HK-2 (cell line): ENCODE results near the gene CALM3.

ENCODE experiments used
- DNase-seq: peaks from one replicate; pipeline ENCODE4 v3.0.0-alpha.2; 2018; ENCODE audit not compliant: unreplicated experiment

The CALM3 gene

DNA sequence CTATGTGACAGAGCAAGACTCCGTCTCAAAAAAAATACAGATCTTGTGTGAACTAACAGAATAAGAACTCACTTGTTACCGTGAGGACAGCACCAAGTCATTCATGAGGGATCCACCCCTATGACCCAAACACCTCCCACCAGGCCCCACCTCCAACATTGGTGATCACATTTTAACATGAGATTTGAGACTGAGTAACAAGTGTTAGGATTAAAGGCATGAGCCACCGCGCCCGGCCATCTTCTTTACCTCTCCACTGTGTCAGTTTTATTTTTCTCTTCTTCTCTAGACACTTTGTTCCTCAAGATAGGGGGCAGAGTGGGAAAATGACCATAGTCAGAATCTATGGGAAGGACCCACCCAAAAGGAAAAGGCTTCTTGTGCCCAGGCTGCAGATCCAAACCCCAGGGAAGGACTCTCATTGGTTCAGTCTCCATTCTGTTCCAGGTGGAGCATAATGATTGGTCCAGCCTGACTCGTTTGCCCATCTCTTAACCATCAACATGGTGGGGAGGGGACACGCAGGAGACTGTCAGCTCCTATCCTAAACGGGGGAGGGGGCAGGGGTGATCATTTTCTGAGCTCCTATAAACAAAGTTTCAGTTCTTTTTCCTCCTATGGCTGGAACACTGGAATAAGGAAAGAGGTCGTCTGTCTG, 1.3 kb upstream of the CALM3 start:
- DNase-seq: no peak

DNA sequence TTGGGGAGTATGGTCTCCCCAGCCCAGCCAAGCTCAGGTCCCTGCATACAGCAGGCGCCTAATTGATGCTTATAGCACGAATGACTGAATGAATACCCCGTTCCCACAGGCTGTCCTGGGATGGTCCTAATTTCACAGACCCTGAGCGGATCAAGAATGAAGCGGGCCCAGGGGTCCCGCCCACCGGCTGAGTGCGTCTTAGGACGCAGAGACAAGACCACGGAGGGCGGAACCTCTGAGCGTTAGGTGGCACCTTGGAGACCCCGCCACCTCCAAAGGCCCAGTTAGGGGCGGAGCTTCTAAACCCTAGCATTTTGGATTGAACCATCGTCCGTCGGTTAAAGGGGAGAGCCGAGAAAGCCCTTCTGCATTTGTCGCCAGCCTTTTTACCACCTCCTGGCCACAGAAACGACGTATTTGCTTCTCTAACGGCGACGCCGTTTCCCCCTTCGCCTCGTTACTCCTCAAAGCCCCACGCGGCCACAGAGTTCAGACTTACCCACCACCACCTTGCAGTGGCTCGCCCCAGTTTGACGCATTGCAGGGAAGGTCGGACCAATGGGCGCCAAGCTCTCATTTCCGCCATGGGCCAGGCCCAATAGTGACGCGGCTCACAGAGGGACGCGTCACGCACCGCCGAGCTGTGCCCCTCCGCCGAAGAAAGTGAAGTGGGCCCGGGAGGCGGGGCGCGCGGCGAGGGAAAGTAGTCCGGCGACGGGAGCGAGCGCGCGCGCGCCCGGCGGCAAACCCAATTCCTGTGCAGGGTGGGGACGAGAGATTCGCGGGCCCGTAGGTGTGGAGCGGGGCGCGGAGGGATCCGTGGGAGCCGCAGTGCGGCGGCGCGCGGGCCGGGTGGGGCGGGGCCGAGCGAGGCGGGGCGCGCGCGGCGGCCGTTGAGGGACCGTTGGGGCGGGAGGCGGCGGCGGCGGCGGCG, 479 bp upstream of the CALM3 start:
- DNase-seq: peak; percentile 97

DNA sequence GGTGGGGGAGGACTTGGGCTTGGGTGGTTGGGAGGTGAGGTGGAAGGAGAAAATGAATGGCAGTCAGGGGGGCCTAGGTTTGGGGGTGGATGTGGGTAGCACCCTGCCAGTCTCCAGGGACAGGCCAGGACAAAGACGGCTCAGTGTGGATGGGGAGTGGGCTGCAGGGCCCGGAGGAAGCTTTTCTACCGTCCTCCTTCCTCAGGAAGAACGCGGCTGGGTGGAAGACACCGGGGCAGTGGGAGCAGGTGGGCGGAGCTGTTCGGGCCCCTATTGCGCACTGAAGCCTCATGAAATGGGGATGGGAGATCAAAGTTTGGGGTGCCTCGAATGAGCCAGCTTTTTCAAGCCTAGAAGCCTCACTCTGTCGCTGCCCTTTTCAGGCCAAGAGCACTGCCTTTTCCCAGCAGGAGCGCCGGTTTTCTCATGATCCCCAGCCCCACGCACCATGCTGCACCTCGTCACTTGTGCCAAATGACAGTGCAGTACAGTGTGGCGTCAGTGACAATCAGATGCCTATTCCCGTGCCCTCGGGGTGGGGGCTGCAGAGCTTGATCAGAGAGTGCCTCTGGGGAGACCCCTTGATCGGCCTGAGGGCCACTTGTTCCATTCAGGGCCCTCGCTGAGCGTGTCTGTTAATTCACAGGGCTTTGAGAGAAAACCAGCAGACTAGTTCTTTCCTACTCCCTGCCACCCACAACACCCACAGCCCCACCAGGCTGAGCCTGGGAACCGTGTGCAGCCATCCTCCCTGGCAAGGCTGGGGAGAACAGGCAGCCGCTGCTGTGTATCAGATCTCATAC, 1.5 kb downstream of the CALM3 start:
- DNase-seq: no peak

DNA sequence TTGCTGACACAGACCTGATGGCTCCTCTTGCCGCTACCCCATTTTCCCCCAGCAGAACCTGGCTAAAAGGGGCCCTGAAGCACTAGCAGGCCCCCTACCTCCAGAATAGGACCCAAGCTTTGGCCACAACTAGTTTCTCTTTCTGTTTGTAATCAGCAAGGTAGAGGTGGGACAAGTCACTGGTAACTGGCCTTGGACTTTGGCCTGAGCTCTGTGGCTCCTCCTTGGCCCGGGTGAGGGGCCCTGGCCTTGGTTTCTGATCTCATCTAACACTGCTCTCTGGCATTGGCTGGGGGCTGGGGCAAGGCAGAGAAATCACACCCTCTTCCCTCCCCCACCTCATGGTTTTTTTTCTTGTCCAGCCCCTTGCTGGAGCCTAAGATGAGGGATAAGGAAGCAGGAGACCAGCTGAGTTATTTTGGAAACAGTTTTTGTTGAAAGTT, 2.1 kb downstream of the CALM3 start:
- DNase-seq: no peak

DNA sequence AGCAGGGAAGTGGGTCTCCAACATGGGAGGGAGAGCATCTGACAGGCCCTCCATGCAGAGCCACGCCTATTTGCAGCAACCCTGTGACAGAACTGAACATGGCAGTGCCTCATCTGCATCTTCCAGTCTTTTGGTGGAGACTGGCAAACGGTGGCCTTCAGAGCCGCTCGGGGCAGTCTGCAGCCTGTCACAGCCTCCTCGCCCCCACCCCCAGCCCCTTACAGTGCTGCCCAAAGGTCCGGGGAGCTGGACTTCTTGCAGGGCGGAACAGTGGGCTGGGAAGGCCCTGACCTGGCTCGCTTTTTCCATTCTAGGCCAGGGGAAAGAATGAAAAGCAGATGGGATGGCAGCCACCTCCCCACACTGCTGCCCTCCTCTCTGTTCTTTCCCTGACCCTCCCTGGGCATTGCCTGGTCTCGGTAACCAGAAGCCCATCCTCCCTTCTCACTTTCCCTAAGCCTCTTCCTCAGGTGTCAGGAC, 2.7 kb downstream of the CALM3 start:
- no peak for DNase-seq

DNA sequence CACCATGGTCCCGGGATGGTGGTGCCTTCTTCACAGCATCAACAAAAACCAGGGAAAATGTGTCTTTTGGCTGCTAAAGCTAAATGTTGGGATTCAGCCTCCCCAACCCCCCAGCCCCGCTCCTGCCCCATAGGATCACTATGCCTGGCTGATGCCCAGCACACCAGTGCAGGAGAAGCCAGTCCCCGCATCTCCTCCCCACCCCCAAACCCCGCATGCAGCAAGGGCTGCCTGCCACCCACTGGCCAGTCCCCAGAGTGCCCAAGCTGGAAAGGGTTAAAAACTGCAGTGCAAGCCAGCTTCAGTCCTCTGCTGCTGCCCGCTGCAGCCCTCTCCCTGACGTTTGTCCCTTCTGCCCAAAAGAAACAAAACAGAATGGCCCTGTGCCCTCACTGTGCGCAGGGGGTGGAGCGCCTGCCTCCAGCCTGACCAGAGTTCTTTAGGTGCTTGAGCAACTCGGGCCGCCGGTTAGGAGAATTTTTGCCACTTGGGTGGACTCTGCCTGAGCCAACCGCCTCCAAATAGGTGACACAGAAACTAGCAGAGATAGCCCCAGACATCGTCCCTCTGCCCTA, 3.7 kb downstream of the CALM3 start:
- DNase-seq: no peak

DNA sequence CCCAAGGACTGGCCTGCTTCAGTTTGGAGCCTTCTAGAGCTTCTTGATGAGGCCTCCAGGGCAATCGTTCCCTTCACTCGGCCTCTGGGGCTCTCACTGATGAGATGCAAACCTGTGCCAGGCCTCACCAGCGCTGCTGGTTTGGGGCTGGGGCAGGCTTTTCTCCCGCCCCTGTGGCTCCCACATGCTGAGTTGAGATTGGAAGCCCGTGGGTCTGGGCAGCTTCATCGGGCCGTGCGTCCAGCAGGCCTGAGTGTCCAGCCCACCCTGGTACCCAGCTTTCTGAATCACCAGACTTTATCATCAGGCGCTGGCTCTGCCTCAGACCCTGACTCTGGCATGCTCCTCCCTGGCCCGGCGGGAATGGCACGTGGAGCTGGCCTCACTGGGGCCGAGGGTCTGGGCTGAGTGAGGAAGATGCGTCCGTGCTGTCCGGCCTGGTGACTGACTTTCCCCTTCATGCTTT, 4.3 kb downstream of the CALM3 start:
- DNase-seq: no peak

DNA sequence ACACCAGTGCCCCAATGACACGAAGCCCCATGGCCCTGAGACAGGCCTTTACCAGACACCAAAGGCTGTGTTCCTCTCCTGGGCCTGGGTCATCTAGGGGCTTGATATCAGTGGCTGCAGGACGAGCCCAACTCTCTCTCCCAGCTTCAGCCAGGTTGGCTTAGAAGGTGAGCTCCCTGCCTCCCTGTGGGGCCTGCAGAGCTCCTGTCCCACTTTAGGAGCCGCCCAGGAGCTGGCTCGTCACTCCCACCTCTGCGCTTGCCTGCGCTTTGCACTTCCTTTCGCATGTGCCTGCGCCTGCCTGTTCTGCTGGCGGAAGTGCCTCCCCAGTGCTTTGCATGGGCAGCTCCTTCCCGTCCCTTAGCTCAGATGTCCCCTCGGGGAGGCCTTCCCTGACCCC, 4.9 kb downstream of the CALM3 start:
- DNase-seq: no peak

DNA sequence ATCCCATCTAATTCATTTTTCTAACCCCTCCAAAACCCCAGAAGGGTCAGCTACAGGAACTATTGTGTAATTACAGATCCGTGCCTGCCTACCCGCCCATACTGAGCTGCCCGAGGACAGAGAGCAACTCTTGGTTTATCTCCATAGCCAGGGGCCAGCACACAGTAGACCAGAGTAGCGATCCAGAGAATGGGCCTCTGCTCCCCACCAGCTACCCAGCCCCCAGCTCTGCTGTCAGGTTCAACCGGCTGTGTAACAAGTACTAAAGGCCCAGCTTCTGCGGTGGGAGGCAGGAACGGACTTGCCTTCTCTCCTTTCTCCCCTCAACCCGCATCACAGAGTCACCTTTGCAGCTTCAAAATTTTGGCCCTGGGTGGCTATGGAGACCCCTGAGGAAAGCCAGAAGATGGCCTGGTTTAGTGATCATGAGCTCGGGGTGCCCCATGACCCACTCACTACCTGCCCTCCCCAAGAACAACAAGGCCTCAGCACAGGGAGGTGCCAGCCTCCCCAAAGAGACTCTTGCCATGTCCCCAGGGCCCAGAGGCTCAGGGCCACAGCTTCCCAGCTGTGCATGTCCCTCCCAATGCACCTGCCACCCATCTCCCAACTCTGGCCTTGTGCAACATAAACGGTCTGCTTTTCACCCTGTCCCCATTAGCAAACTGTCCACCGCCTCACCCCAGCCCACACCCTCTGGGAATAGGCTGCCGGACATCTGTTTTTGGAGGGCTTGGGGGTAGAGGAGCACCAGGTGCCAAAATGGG, 5.7 kb downstream of the CALM3 start:
- no peak for DNase-seq

DNA sequence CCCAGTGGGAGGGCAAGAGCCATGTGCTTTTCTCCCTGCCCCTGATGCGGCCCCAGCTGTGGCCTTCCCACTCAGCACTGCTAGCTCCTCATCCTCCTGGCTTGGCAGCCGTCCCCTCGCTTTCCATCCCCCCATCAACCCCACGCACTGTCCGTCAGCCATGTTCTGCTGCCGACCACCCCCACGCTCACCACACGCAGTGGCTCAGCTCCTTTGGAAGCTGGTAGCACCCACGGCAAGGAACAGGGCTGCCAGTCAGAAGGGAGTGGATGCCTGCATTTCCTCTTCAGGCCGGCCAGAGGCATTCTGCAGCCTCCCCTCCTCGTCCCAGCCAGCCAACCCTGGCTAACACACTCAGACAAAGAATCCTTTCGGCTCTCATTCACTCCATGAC, 6.3 kb downstream of the CALM3 start:
- no peak for DNase-seq

DNA sequence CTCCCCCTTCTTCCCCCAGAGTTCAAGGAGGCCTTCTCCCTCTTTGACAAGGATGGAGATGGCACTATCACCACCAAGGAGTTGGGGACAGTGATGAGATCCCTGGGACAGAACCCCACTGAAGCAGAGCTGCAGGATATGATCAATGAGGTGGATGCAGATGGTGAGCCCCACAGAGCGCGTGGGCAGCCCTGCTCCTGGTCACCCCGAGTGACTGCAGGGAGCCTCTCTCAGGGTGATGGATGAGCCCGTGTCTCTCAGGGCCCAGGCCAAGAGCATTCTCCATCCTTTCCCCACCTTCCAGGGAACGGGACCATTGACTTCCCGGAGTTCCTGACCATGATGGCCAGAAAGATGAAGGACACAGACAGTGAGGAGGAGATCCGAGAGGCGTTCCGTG, 7.0 kb downstream of the CALM3 start:
- no peak for DNase-seq

DNA sequence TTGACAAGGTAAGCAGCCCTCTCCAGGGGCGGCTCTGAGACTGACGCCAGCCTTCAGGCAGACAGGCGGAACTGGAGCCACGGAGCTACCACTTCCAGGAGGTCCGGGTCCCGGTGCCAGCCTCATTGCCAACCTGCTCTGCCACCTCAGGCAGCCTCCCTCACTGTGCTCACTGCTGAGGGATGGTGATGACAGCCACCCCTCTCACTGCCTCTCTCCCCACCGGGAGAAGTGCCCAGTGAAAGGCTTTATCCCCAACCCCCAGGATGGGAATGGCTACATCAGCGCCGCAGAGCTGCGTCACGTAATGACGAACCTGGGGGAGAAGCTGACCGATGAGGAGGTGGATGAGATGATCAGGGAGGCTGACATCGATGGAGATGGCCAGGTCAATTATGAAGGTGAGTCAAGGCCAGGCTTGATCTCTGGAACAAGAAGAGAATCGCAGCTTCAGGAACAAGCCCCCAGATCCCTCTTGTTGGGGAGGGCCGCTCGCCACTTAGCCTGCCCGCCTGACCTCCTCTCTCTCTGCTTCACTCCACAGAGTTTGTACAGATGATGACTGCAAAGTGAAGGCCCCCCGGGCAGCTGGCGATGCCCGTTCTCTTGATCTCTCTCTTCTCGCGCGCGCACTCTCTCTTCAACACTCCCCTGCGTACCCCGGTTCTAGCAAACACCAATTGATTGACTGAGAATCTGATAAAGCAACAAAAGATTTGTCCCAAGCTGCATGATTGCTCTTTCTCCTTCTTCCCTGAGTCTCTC, 7.6 kb downstream of the CALM3 start:
- no peak for DNase-seq

DNA sequence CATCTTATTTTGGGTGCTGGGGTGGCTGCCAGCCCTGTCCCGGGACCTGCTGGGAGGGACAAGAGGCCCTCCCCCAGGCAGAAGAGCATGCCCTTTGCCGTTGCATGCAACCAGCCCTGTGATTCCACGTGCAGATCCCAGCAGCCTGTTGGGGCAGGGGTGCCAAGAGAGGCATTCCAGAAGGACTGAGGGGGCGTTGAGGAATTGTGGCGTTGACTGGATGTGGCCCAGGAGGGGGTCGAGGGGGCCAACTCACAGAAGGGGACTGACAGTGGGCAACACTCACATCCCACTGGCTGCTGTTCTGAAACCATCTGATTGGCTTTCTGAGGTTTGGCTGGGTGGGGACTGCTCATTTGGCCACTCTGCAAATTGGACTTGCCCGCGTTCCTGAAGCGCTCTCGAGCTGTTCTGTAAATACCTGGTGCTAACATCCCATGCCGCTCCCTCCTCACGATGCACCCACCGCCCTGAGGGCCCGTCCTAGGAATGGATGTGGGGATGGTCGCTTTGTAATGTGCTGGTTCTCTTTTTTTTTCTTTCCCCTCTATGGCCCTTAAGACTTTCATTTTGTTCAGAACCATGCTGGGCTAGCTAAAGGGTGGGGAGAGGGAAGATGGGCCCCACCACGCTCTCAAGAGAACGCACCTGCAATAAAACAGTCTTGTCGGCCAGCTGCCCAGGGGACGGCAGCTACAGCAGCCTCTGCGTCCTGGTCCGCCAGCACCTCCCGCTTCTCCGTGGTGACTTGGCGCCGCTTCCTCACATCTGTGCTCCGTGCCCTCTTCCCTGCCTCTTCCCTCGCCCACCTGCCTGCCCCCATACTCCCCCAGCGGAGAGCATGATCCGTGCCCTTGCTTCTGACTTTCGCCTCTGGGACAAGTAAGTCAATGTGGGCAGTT, 8.6 kb downstream of the CALM3 start:
- DNase-seq: no peak

DNA sequence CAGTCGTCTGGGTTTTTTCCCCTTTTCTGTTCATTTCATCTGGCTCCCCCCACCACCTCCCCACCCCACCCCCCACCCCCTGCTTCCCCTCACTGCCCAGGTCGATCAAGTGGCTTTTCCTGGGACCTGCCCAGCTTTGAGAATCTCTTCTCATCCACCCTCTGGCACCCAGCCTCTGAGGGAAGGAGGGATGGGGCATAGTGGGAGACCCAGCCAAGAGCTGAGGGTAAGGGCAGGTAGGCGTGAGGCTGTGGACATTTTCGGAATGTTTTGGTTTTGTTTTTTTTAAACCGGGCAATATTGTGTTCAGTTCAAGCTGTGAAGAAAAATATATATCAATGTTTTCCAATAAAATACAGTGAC, 9.3 kb downstream of the CALM3 start:
- no peak for DNase-seq

DNA sequence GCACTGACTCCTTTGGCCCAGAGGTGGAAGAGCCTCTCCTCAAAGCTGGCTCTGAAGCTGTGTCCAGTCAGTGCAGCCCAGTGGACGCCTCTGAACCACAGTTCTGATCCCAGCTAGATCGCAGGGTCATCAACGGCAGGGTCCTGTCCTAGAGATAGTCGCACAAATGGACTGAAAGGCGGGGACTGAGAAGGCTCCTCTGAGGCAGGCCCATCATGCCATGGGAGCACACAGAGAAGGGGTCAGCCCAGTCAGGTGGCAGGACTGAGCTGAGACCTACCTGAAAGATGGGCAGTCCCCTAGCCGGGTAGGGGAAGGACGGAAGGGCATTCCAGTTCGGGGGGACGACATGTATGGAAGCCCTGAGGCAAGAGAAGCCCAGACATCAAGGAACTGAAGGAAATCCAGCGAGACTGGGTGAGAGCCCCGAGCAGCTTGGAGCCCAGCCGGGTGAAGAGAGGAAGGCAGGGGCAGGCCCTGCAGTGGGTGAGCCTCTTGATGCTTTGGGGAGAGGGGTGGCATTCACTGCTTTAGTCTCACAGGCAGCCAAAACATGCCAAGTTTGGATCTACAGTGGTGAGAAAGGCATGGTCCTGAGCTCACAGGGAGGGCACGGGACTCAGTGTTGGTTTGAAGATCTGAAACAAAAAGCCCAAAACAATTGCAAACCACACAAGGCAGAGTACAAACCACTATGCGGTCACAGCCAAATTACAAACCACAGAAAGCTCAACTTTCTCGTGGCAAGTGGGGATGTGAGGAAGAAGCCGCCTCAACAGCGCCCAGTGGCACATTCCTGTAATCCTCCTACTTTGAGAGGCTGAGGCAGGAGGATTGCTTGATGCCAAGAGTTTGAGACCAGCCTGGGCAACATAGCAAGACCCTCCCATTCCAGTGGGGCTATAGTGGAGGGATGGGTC, 10.0 kb downstream of the CALM3 start:
- DNase-seq: no peak

DNA sequence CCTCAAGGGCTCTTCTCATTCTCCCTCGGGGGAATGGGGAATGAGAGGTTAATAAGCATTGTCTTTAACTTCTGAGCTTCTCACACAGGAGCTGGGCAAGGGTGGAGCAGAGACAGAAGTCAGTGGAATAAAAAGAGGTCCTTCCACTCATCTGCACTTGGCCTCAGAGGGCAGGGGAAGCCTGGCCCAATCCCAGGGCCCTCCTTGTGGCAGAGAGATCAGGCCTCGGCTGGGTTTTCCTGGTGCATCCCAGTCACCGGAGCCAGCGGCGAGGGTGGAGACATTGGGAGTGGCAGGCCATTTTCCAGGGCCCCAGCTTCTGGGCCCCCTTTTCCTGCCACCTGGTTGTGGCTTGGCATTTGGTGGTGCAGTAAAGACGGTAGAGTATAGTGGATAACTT, 10.6 kb downstream of the CALM3 start:
- DNase-seq: no peak

DNA sequence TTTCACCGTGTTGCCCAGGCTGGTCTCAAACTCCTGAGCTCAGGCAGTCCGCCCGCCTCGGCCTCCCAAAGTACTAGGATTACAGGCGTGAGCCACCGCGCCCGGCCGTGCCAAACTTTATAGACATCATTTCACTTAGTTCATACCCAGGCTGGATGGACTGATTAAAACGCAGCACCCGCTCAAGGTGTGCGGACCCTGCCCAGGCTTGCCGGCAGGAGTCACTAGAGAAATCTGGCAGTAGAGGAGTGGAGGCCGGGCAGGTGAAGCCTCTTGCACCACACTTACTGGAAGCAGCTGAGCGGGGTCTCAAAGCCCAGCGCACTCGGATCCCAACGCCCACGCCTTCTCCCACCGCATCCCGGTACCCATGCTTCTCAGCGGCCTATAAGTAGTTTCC, 12.4 kb downstream of the CALM3 start:
- no peak for DNase-seq

DNA sequence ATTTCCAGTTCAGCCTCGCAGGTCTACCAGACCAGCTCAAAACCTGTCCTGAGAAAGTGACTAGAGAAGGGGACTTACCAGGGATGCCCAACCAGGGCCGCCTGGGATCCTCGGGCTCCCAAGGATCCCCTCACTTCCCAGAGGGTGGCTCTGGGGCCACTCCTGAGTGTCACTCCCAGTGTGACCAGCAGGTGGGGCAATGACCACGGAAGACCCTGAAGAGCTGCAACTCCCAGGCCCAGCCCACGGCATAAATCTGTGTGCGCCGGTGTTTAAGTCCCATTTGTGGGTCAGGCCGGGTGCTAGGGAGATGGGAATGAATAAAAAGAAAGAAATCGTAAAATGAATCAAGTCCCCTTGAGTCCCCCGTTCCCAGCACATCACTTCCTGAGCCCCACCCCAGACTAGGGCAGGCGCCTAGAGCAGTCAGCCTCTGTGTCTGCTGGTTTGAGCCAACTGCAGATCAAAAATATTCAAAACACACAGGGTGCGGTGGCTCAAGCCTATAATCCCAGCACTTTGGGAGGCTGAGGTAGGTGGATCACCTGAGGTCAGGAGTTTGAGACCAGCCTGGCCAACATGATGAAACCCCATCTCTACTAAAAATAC, 13.1 kb downstream of the CALM3 start:
- DNase-seq: peak; percentile 78
